Neutrophil (primary cell): ENCODE results near the gene NUP153.

ENCODE experiments used
- H3K27ac ChIP-seq: fragments of 200-600 bp; sonication (generic); 2 replicates; pipeline ENCODE4 v1.5.1; 2016; ENCODE audit warnings: mild to moderate bottlenecking, moderate library complexity
- H3K27me3 ChIP-seq: fragments of 200-600 bp; sonication (generic); 2 replicates; pipeline ENCODE4 v1.6.0; 2016; ENCODE audit warnings: mild to moderate bottlenecking
- H3K36me3 ChIP-seq: fragments of 200-600 bp; sonication (generic); 2 replicates; pipeline ENCODE4 v1.5.1; 2017
- H3K4me1 ChIP-seq, 2 experiments: fragments of 200-600 bp in 1 of 2; sonication (generic) in 1 of 2; 1 replicate in 1 of 2; 2 replicates in 1 of 2; pipeline versions ENCODE4 v1.5.1 to v1.6.1; 2013 to 2016; ENCODE audit warnings: low read depth in 1 of 2, low read length in 1 of 2, mild to moderate bottlenecking in 1 of 2, moderate library complexity in 1 of 2; ENCODE audit not compliant: control insufficient read depth in 1 of 2, insufficient read depth in 1 of 2
- H3K4me3 ChIP-seq, 2 experiments: fragments of 200-600 bp in 1 of 2; sonication (generic) in 1 of 2; 1 replicate in 1 of 2; 2 replicates in 1 of 2; pipeline ENCODE4 v1.5.1; 2013 to 2016; ENCODE audit warnings: low read depth in 1 of 2, low read length in 1 of 2, mild to moderate bottlenecking in 1 of 2, moderate library complexity in 1 of 2
- H3K9me3 ChIP-seq: fragments of 200-600 bp; sonication (generic); 2 replicates; pipeline ENCODE4 v1.5.1; 2016
- CTCF ChIP-seq: fragments of 200-600 bp; sonication (generic); IDR thresholded peaks from 2 replicates; pipeline ENCODE4 v1.5.1; 2016; ENCODE audit warnings: antibody characterized with exemption

NUP153 gene

GRCh38 chr6:17599877-17600526 lies 106.7 kb downstream of the NUP153 start, which contains the start of gene FAM8A1:
Gene FAM8A1 (plus strand): TSS chr6:17600302. CDS start chr6:17600410, 108 bp downstream.
- no peaks in the 10 kb centered on the region for H3K27me3 ChIP-seq
- peaks cover 26% of the 10 kb centered on the region for H3K36me3 ChIP-seq
- peak within 1 kb of the TSS; percentile 83 to 89 for H3K4me3 ChIP-seq
- H3K27ac ChIP-seq = peak within 1 kb of the TSS; percentile 100
- TF ChIP-seq CTCF = peak; percentile 96
- H3K4me1 ChIP-seq = peaks cover 35 to 38% of the 10 kb centered on the region in 2 experiments
- no peaks in the 10 kb centered on the region for H3K9me3 ChIP-seq

GRCh38 chr6:17596085-17596484 lies 110.6 kb downstream of the NUP153 start:
- TF ChIP-seq CTCF = no peak
- H3K4me1 ChIP-seq = peaks cover 34 to 37% of the 10 kb centered on the region in 2 experiments
- no peaks in the 10 kb centered on the region for H3K9me3 ChIP-seq
- H3K27me3 ChIP-seq = no peaks in the 10 kb centered on the region
- H3K4me3 ChIP-seq = no peak overlapping the region
- H3K36me3 ChIP-seq = no peaks in the 10 kb centered on the region
- no peak overlapping the region for H3K27ac ChIP-seq

- H3K9me3 ChIP-seq = no peaks in the 10 kb centered on the region
- H3K36me3 ChIP-seq = no peaks in the 10 kb centered on the region
- H3K4me3 ChIP-seq = no peak overlapping the region
- no peak for TF ChIP-seq CTCF
- H3K4me1 ChIP-seq = peaks cover 36 to 40% of the 10 kb centered on the region in 2 experiments
- peak overlapping the region; percentile 89 for H3K27ac ChIP-seq
- H3K27me3 ChIP-seq = no peaks in the 10 kb centered on the region
Measured at GRCh38 chr6:17593246-17593645, 113.5 kb downstream of the NUP153 start.

GRCh38 chr6:17591287-17591686 lies 115.4 kb downstream of the NUP153 start:
- peak overlapping the region; percentile 89 for H3K27ac ChIP-seq

GRCh38 chr6:17589406-17590096 lies 117.2 kb downstream of the NUP153 start:
- H3K4me1 ChIP-seq = peaks cover 50 to 61% of the 10 kb centered on the region in 2 experiments
- no peak for TF ChIP-seq CTCF
- no peaks in the 10 kb centered on the region for H3K36me3 ChIP-seq
- H3K9me3 ChIP-seq = no peaks in the 10 kb centered on the region
- H3K27me3 ChIP-seq = no peaks in the 10 kb centered on the region
- H3K27ac ChIP-seq = peak overlapping the region; percentile 10
- no peak overlapping the region for H3K4me3 ChIP-seq

More at GRCh38 chr6:17591287-17591686, 115.4 kb downstream of the NUP153 start:
- peak overlapping the region; percentile 7 to 39 for H3K4me3 ChIP-seq
- no peaks in the 10 kb centered on the region for H3K27me3 ChIP-seq
- no peaks in the 10 kb centered on the region for H3K9me3 ChIP-seq
- peaks cover 40 to 45% of the 10 kb centered on the region in 2 experiments for H3K4me1 ChIP-seq
- H3K36me3 ChIP-seq = no peaks in the 10 kb centered on the region
- TF ChIP-seq CTCF = no peak
